ENCODE results near the gene BMPR1B. TPM values are rescaled to one million over a fixed set of nuclear protein-coding genes. Genes with fewer than 3 reads are reported as not detected.
"Not testable (repeated sequence)": the region's sequence is repeated elsewhere in the genome, so short reads cannot be mapped to it uniquely, and the experiment has no call there.

BMPR1B gene
- polyA plus RNA-seq, 1 donor: 1.2 TPM

GRCh38 chr4:94828882-94829281 is 71.1 kb downstream of the BMPR1B start:
- Histone ChIP-seq H3K27me3 (ENCODE audit: control insufficient read depth, insufficient read depth, low read length) (no peaks in the 10 kb centered on the region), H3K4me1 (ENCODE audit: control insufficient read depth, insufficient read depth, low read length) (no peaks in the 10 kb centered on the region), H3K9me3 (ENCODE audit: control insufficient read depth, low read depth, low read length) (no peaks in the 10 kb centered on the region), H3K36me3 (ENCODE audit: control insufficient read depth, insufficient read depth, low read length) (no peaks in the 10 kb centered on the region), H3K27ac (ENCODE audit: low read length) (no peak overlapping the region), H3K4me3 (ENCODE audit: low read length) (no peak overlapping the region)
- DNase-seq: no peak
- whole genome bisulfite sequencing (ENCODE audit: insufficient coverage, low lambda C conversion rate): 86% methylated on average over 1 of the region's 1 CpG

DNA sequence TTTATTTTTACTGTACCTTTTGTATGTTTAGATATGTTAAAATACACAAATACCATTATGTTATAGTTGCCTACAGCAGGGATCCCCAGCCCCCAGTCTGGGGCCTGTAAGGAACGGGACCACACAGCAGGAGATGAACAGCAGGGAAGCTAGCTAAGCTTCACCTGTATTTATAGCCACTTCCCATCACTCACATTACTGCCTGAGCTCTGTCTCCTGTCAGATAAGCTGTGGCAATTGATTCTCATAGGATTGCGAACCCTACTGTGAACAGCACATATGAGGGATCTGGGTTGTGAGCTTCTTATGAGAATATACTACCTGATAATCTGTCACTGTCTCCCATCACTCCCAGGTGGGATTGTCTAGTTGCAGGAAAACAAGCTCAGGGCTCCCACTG is 73.9 kb downstream of the BMPR1B start:
- no CpG with 5 or more reads among the region's 2 CpGs for WGBS (ENCODE audit: insufficient coverage, low lambda C conversion rate)
- H3K27me3 ChIP-seq (ENCODE audit: control insufficient read depth, insufficient read depth, low read length): no peaks in the 10 kb centered on the region

GRCh38 chr4:94832329-94832728 is 74.6 kb downstream of the BMPR1B start:
- H3K4me3 ChIP-seq (ENCODE audit: low read length); H3K27me3 ChIP-seq (ENCODE audit: control insufficient read depth, insufficient read depth, low read length); H3K27ac ChIP-seq (ENCODE audit: low read length); H3K9me3 ChIP-seq (ENCODE audit: control insufficient read depth, low read depth, low read length); H3K4me1 ChIP-seq (ENCODE audit: control insufficient read depth, insufficient read depth, low read length); DNase-seq; H3K36me3 ChIP-seq (ENCODE audit: control insufficient read depth, insufficient read depth, low read length): not testable (repeated sequence)
- WGBS (ENCODE audit: insufficient coverage, low lambda C conversion rate): no CpG with 5 or more reads among the region's 5 CpGs

More for the DNA sequence above, 73.9 kb downstream of the BMPR1B start:
- H3K4me3 ChIP-seq (ENCODE audit: low read length): no peak overlapping the region
- no peak overlapping the region for H3K27ac ChIP-seq (ENCODE audit: low read length)
- no peaks in the 10 kb centered on the region for H3K36me3 ChIP-seq (ENCODE audit: control insufficient read depth, insufficient read depth, low read length)
- DNase-seq: no peak
- no peaks in the 10 kb centered on the region for H3K4me1 ChIP-seq (ENCODE audit: control insufficient read depth, insufficient read depth, low read length)
- no peaks in the 10 kb centered on the region for H3K9me3 ChIP-seq (ENCODE audit: control insufficient read depth, low read depth, low read length)

- H3K27ac ChIP-seq (ENCODE audit: low read length): no peak overlapping the region
- no peak overlapping the region for H3K4me3 ChIP-seq (ENCODE audit: low read length)
- no peak for DNase-seq
- H3K27me3 ChIP-seq (ENCODE audit: control insufficient read depth, insufficient read depth, low read length): no peaks in the 10 kb centered on the region
- H3K4me1 ChIP-seq (ENCODE audit: control insufficient read depth, insufficient read depth, low read length): no peaks in the 10 kb centered on the region
- 60% methylated on average over 1 of the region's 1 CpG for WGBS (ENCODE audit: insufficient coverage, low lambda C conversion rate)
- no peaks in the 10 kb centered on the region for H3K36me3 ChIP-seq (ENCODE audit: control insufficient read depth, insufficient read depth, low read length)
- H3K9me3 ChIP-seq (ENCODE audit: control insufficient read depth, low read depth, low read length): no peaks in the 10 kb centered on the region
These were observed 75.6 kb downstream of the BMPR1B start for GRCh38 chr4:94833394-94833793.

GRCh38 chr4:94834501-94834900 is 76.7 kb downstream of the BMPR1B start:
- Histone ChIP-seq H3K4me3 (ENCODE audit: low read length) (no peak overlapping the region), H3K4me1 (ENCODE audit: control insufficient read depth, insufficient read depth, low read length) (no peaks in the 10 kb centered on the region), H3K27ac (ENCODE audit: low read length) (no peak overlapping the region), H3K27me3 (ENCODE audit: control insufficient read depth, insufficient read depth, low read length) (no peaks in the 10 kb centered on the region), H3K9me3 (ENCODE audit: control insufficient read depth, low read depth, low read length) (no peaks in the 10 kb centered on the region), H3K36me3 (ENCODE audit: control insufficient read depth, insufficient read depth, low read length) (no peaks in the 10 kb centered on the region)
- no CpG with 5 or more reads among the region's 1 CpG for WGBS (ENCODE audit: insufficient coverage, low lambda C conversion rate)
- DNase-seq: no peak

DNA sequence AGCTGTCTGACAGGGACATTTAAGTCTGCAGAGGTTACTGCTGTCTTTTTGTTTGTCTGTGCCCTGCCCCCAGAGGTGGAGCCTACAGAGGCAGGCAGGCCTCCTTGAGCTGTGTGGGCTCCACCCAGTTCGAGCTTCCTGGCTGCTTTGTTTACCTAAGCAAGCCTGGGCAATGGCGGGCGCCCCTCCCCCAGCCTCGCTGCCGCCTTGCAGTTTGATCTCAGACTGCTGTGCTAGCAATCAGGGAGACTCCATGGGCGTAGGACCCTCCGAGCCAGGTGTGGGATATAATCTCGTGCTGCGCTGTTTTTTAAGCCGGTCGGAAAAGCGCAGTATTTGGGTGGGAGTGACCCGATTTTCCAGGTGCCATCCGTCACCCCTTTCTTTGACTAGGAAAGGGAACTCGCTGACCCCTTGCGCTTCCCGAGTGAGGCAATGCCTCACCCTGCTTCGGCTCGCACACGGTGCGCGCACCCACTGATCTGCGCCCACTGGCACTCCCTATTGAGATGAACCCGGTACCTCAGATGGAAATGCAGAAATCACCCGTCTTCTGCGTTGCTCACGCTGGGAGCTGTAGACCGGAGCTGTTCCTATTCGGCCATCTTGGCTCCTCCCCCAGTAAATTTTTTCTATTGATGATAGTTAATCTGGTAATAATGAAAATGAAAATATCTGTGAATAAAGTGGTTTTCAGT is 83.6 kb downstream of the BMPR1B start:
- H3K9me3 ChIP-seq (ENCODE audit: control insufficient read depth, low read depth, low read length); H3K4me1 ChIP-seq (ENCODE audit: control insufficient read depth, insufficient read depth, low read length); H3K27me3 ChIP-seq (ENCODE audit: control insufficient read depth, insufficient read depth, low read length); H3K27ac ChIP-seq (ENCODE audit: low read length); DNase-seq; H3K36me3 ChIP-seq (ENCODE audit: control insufficient read depth, insufficient read depth, low read length); H3K4me3 ChIP-seq (ENCODE audit: low read length): not testable (repeated sequence)
- WGBS (ENCODE audit: insufficient coverage, low lambda C conversion rate): no CpG with 5 or more reads among the region's 29 CpGs

GRCh38 chr4:94841864-94842221 is 84.1 kb downstream of the BMPR1B start:
- WGBS (ENCODE audit: insufficient coverage, low lambda C conversion rate): 38% methylated on average over 1 of the region's 3 CpGs
- H3K4me1 ChIP-seq (ENCODE audit: control insufficient read depth, insufficient read depth, low read length): no peaks in the 10 kb centered on the region
- H3K36me3 ChIP-seq (ENCODE audit: control insufficient read depth, insufficient read depth, low read length): no peaks in the 10 kb centered on the region
- no peak for DNase-seq
- no peaks in the 10 kb centered on the region for H3K9me3 ChIP-seq (ENCODE audit: control insufficient read depth, low read depth, low read length)
- H3K27ac ChIP-seq (ENCODE audit: low read length): no peak overlapping the region
- H3K27me3 ChIP-seq (ENCODE audit: control insufficient read depth, insufficient read depth, low read length): no peaks in the 10 kb centered on the region
- H3K4me3 ChIP-seq (ENCODE audit: low read length): no peak overlapping the region

GRCh38 chr4:94843216-94843615 is 85.5 kb downstream of the BMPR1B start:
- no peak overlapping the region for H3K27ac ChIP-seq (ENCODE audit: low read length)
- H3K36me3 ChIP-seq (ENCODE audit: control insufficient read depth, insufficient read depth, low read length): no peaks in the 10 kb centered on the region
- no peak overlapping the region for H3K4me3 ChIP-seq (ENCODE audit: low read length)
- H3K27me3 ChIP-seq (ENCODE audit: control insufficient read depth, insufficient read depth, low read length): no peaks in the 10 kb centered on the region
- no peaks in the 10 kb centered on the region for H3K9me3 ChIP-seq (ENCODE audit: control insufficient read depth, low read depth, low read length)
- DNase-seq: no peak
- no peaks in the 10 kb centered on the region for H3K4me1 ChIP-seq (ENCODE audit: control insufficient read depth, insufficient read depth, low read length)

- no peaks in the 10 kb centered on the region for H3K36me3 ChIP-seq (ENCODE audit: control insufficient read depth, insufficient read depth, low read length)
- no peaks in the 10 kb centered on the region for H3K27me3 ChIP-seq (ENCODE audit: control insufficient read depth, insufficient read depth, low read length)
- no peaks in the 10 kb centered on the region for H3K4me1 ChIP-seq (ENCODE audit: control insufficient read depth, insufficient read depth, low read length)
- WGBS (ENCODE audit: insufficient coverage, low lambda C conversion rate): 100% methylated on average over 1 of the region's 3 CpGs
- H3K27ac ChIP-seq (ENCODE audit: low read length): no peak overlapping the region
- no peak for DNase-seq
- H3K4me3 ChIP-seq (ENCODE audit: low read length): no peak overlapping the region
- no peaks in the 10 kb centered on the region for H3K9me3 ChIP-seq (ENCODE audit: control insufficient read depth, low read depth, low read length)
These were observed 90.6 kb downstream of the BMPR1B start for GRCh38 chr4:94848326-94848725.

- WGBS (ENCODE audit: insufficient coverage, low lambda C conversion rate): no CpG with 5 or more reads among the region's 2 CpGs
- Histone ChIP-seq H3K9me3 (ENCODE audit: control insufficient read depth, low read depth, low read length) (no peaks in the 10 kb centered on the region), H3K36me3 (ENCODE audit: control insufficient read depth, insufficient read depth, low read length) (no peaks in the 10 kb centered on the region), H3K4me3 (ENCODE audit: low read length) (no peak overlapping the region), H3K27me3 (ENCODE audit: control insufficient read depth, insufficient read depth, low read length) (no peaks in the 10 kb centered on the region), H3K27ac (ENCODE audit: low read length) (no peak overlapping the region), H3K4me1 (ENCODE audit: control insufficient read depth, insufficient read depth, low read length) (no peaks in the 10 kb centered on the region)
- no peak for DNase-seq
These were observed 92.1 kb downstream of the BMPR1B start for GRCh38 chr4:94849901-94850300.

GRCh38 chr4:94852616-94853015 is 94.9 kb downstream of the BMPR1B start:
- Histone ChIP-seq H3K36me3 (ENCODE audit: control insufficient read depth, insufficient read depth, low read length) (no peaks in the 10 kb centered on the region), H3K27ac (ENCODE audit: low read length) (no peak overlapping the region), H3K27me3 (ENCODE audit: control insufficient read depth, insufficient read depth, low read length) (no peaks in the 10 kb centered on the region), H3K4me3 (ENCODE audit: low read length) (no peak overlapping the region), H3K4me1 (ENCODE audit: control insufficient read depth, insufficient read depth, low read length) (no peaks in the 10 kb centered on the region), H3K9me3 (ENCODE audit: control insufficient read depth, low read depth, low read length) (no peaks in the 10 kb centered on the region)
- no peak for DNase-seq
- 83% methylated on average over 1 of the region's 1 CpG for WGBS (ENCODE audit: insufficient coverage, low lambda C conversion rate)
